ENCODE results near the gene NDST4. TPM values are rescaled to one million over a fixed set of nuclear protein-coding genes. Genes with fewer than 3 reads are reported as not detected.

The NDST4 gene
- total RNA-seq, 4 donors from 2014 or later: 0.83 TPM; not detected in 3

- no peaks in the 10 kb centered on the region for H3K27me3 ChIP-seq
- no peak overlapping the region for H3K4me3 ChIP-seq (replicated peaks in 1 of 3)
- TF ChIP-seq POLR2A (IDR thresholded peaks at IDR 0.05): no peak
- TF ChIP-seq, protein P1, sequence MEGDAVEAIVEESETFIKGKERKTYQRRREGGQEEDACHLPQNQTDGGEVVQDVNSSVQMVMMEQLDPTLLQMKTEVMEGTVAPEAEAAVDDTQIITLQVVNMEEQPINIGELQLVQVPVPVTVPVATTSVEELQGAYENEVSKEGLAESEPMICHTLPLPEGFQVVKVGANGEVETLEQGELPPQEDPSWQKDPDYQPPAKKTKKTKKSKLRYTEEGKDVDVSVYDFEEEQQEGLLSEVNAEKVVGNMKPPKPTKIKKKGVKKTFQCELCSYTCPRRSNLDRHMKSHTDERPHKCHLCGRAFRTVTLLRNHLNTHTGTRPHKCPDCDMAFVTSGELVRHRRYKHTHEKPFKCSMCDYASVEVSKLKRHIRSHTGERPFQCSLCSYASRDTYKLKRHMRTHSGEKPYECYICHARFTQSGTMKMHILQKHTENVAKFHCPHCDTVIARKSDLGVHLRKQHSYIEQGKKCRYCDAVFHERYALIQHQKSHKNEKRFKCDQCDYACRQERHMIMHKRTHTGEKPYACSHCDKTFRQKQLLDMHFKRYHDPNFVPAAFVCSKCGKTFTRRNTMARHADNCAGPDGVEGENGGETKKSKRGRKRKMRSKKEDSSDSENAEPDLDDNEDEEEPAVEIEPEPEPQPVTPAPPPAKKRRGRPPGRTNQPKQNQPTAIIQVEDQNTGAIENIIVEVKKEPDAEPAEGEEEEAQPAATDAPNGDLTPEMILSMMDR (IDR thresholded peaks at IDR 0.05): no peak
- intact Hi-C loops (cut with DNase I): no loop called here
- H3K36me3 ChIP-seq: no peaks in the 10 kb centered on the region
- no peaks in the 10 kb centered on the region for H3K4me1 ChIP-seq
- H3K27ac ChIP-seq: no peak overlapping the region
- no peak for DNase-seq
- H3K9me3 ChIP-seq: no peaks in the 10 kb centered on the region
- 73 to 78% methylated on average over 3 of the region's 3 CpGs for WGBS, 2 donors
Measured at GRCh38 chr4:114879916-114880669, 233.3 kb downstream of the NDST4 start.

DNA sequence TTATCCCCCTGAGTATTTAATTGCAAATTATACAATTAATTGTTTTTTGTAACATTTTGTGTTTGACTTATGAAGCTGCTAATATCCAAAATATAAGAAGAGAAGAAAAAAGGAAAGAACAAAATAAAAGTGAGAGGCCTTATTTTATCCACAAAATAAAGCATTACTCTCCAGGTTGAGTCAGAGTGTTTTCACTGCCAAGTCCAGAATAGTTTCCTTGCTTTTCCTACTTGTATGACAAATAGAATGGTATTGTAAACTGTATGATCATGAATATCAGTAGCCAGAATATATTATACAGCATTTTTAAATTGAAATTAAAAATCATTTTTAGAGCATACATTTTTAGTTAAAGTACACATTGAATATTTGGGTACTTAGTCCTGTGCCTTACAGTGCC, 237.8 kb downstream of the NDST4 start:
- Histone ChIP-seq H3K4me1 (no peaks in the 10 kb centered on the region), H3K9me3 (no peaks in the 10 kb centered on the region), H3K4me3 (replicated peaks in 1 of 3) (no peak overlapping the region), H3K27ac (no peak overlapping the region), H3K27me3 (no peaks in the 10 kb centered on the region), H3K36me3 (no peaks in the 10 kb centered on the region)
- no peak for DNase-seq
- intact Hi-C loops (cut with DNase I): no loop called here
- TF ChIP-seq, protein P1 (IDR thresholded peaks at IDR 0.05): no peak
- TF ChIP-seq POLR2A (IDR thresholded peaks at IDR 0.05): no peak

DNA sequence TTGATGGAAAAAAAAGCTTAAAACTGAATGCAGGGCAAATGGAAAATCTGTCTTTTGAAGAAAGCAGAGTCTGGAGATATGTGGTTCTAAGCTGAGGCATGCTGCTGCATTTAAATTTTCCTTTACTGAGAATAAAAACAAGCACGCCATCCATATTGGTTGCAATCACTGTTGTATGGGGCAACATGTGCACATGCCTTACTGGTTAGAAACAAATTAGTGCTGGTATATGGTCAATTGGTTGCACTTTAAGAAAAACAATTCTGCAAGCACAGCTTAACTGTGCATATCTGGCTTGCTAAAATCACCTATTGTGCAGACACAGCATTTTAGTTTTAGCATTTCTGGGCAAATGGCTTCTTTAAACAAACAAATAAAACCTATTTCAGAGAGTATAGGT, 239.1 kb downstream of the NDST4 start:
- intact Hi-C loops (cut with DNase I): no loop called here
- H3K27ac ChIP-seq: no peak overlapping the region
- no peaks in the 10 kb centered on the region for H3K9me3 ChIP-seq
- DNase-seq: no peak
- no peaks in the 10 kb centered on the region for H3K27me3 ChIP-seq
- 88 to 92% methylated on average over 1 of the region's 1 CpG for WGBS, 2 donors
- H3K4me1 ChIP-seq: no peaks in the 10 kb centered on the region
- no peaks in the 10 kb centered on the region for H3K36me3 ChIP-seq
- no peak overlapping the region for H3K4me3 ChIP-seq (replicated peaks in 1 of 3)
- TF ChIP-seq POLR2A (IDR thresholded peaks at IDR 0.05): no peak
- TF ChIP-seq, protein P1 (IDR thresholded peaks at IDR 0.05): no peak

GRCh38 chr4:114870987-114871386, 242.4 kb downstream of the NDST4 start:
- no peaks in the 10 kb centered on the region for H3K27me3 ChIP-seq
- WGBS, 2 donors: 60 to 69% methylated on average over 1 of the region's 1 CpG
- no peaks in the 10 kb centered on the region for H3K36me3 ChIP-seq
- intact Hi-C loops (cut with DNase I): no loop called here
- no peak for DNase-seq
- H3K4me1 ChIP-seq: no peaks in the 10 kb centered on the region
- no peaks in the 10 kb centered on the region for H3K9me3 ChIP-seq
- H3K27ac ChIP-seq: no peak overlapping the region
- no peak for TF ChIP-seq POLR2A (IDR thresholded peaks at IDR 0.05)
- TF ChIP-seq, protein P1 (IDR thresholded peaks at IDR 0.05): no peak
- no peak overlapping the region for H3K4me3 ChIP-seq (replicated peaks in 1 of 3)

DNA sequence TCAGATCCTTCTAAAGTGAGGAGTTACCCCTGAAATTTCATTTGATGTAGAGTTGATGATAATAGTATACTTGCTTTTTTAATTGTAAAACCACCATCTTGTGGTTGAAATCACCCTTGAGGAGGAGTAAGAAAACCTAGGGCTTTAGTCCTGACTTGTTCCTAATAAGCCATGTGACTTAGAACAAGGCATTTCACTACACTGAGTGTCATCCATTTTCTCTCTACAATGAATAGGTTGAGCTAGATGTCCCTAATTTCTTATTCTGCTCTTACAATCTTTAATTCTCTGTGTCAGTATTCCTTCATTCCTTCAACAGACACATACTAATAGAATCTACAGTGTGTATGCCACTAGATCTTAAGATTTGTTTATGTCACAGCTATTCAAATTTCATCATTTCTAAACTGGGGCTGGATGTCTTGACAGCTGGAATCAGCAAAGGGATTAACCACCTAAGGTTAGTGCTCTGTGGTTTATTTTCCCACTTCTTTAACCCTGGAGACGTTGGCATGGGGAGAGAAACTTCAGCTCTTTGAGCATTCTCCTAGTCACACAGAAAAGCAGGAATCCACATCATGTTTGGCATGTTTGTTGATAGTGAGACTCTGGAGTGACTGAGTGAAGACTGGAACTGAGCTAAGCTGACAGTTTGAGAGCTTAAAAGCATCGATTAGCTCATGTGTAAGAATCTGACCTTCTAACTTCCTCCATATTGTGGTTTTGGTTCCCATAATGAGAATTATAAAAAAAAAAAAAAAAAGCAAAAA, 246.3 kb downstream of the NDST4 start:
- no peak for TF ChIP-seq POLR2A (IDR thresholded peaks at IDR 0.05)
- TF ChIP-seq, protein P1 (IDR thresholded peaks at IDR 0.05): no peak
- WGBS, 2 donors: 33 to 47% methylated on average over 2 of the region's 2 CpGs
- Histone ChIP-seq H3K27ac (no peak overlapping the region), H3K36me3 (no peaks in the 10 kb centered on the region), H3K4me1 (no peaks in the 10 kb centered on the region), H3K27me3 (no peaks in the 10 kb centered on the region), H3K4me3 (replicated peaks in 1 of 3) (no peak overlapping the region), H3K9me3 (no peaks in the 10 kb centered on the region)
- intact Hi-C loops (cut with DNase I): no loop called here
- DNase-seq: no peak

Data from thyroid gland (tissue), 4 donors.